T-helper 9 cell (primary cell): ENCODE results near the gene DMAP1.

ENCODE experiments used
- DNase-seq: peaks from one replicate; pipeline ENCODE4 v3.0.0-alpha.2; 2020

DMAP1 gene

DNA sequence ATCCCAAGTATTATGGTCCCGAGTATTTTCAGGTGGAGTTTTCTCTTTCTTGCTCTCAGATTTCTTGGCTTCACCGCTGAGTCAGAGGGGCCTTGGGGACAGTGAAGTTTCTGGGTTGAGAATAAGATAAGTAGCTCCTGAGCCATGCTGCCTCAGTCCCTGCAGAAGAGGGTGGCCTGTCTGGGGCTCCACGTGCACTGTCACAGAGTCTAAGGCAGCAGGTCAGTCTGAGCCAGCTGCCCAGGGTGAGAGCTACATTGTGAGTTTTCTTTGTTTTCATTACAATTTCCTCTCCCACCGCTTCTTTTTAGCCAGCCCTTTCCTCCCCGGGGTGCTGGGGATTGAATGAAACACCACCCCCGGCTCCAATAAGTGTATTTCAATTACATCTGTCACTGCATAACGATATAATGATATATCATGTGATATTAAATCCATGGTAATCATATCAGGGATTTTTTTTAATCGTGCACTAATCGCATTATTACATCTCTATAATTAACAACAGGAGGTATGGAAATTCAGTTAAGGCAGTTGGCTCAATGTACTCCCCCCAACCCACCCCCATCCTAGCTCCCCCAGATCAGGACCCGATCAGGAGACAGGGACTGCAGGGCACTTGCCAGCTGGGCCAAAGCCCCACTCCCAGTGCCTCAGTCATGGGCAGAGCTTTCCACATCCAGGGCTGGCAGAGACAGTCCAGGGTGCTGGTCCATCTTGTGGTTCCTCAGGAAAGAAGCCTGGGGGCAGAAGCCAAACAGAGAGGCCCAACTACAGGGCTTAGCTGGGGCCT lies 43.7 kb downstream of the DMAP1 start:
- no peak for DNase-seq

DNA sequence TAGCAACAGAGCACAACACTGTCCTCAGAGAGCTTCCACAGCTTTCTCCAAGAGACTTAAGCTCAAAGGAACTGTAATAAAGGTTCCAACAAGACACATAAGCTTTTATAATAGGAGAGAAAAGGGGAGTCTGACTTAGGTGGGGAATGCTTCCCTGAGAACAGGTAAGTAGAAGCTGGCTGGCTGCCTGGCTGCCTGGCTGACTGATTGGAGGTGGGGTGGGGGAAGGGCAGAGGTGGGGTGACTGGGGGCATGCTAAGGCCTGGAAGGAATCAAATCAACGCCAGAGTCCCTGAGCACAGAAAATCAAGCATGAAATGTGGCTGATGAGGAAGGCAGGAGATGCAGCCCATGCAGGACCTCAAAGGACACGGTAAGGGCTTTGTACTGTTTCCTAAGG lies 45.8 kb downstream of the DMAP1 start:
- no peak for DNase-seq

DNA sequence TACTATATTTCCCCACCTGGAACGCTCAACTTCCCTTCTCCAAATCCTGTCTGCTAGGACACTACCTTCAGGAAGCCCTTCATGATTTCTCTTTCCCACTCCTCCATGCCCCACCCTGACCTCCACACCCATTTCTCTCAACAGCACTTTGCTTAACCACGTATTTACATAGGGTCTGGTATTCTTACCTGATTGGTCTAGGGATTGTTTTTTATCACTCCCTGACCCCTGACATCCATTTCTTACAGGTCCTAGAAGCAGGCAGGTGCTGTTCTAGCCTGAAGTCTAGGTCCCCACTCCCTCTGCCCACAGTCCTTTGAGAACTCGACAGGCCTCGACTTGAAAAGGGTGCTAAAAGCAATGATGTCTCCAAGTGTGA lies 47.5 kb downstream of the DMAP1 start:
- DNase-seq, result no peak

DNA sequence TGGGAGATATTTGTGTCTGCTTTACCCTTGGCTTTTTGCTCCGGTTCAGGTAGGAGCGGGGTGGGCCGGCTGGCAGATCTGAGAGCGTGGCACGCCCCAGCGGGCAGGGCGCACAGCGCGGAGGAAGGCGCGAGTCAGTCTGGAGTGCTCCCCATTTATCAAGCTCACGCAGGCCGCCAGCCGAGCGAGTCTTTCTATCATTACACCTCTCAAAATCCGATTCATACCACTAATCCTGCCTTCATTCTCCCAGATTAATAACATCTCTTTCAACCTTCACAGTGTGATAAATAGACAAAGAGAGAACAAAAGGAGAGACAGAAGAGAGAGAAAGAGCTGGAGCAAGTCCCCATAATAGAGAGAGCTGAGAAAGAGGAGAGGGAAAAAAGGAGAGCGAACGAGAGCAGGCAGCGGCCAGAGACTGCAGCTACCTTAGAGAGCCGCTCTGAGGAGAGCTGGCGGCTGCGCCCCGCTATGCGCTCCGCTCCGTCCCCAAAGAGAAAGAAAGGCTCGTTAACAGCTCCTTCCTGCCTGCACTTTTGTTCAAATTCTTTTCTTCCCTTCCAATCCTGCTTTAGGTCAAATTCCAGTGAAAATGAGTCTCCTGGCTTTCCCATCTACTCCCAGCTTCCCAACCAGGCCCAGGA lies 48.0 kb downstream of the DMAP1 start:
- DNase-seq, result no peak

DNA sequence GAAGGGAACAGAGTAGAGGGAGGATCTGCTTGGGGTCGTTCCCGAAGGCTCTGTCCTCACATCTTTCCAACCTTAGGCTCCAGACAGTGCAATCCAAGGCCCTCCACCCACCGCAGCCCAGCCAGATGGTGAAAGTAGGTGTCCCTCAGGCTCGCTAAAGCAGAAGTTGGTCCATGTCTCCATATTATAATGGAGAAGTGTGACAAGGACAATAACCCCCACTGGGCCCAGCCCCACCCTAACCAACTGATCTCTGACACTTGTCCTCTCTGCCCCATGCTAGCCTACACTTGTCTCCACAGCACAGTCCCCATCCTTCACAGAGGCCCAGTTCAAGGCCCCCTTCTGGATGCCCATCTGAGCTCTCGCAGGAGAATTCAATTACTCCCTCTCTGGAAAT lies 48.7 kb downstream of the DMAP1 start:
- DNase-seq, result no peak

DNA sequence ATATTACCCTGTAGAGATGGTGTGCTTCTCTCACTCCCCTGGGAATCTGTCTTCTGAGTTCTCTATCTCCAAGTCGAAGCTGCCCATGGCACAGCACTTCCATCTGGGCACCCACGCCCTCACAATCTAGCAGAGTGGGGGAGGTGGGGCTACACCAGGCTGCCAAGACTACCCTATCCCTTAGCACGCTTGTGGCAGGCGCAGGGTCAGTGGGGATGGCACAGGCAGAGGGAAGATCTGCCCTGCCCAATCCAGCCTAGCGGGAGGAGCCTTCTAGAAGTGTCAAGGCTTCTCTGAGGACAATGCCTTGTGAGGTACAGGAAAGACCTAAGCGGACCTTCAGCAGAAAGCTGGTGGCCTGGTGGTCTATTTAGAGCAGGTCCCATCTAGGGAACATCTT lies 49.1 kb downstream of the DMAP1 start:
- no peak for DNase-seq

DNA sequence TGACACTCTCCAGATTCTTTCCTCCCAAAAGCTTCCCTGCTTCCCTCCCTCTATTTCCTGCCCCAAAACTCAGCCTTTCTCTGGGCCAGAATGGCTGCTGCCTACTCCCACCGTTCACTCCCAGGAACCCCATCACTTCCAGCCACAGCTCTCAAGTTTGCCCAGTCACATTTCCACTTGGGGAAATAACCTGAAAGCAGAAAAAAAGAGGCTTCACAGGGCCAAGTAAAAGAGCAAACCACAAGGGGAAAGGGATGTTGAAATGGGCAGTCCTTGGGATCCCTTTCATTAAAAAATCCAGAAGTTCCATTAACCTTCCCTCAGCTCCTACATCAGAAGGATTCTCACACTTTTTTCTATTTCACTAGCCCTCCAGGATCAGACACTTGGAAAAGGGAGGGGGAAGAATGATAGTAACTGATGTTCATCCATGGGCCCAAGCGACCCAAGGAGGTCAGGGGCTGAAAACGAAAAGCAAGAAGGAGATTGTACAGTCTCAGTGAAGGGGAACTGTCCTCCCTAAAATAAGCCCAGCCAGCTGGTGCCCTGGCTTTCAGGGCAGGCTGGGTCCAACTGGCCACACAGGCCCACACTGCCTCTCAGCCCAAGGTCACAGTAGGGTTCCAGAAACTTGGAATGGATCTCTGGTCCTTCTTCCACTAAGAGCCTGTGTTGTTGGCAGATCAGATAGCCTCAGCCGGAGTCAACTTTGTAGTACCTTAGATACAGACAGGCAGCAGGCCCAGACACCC lies 49.7 kb downstream of the DMAP1 start:
- DNase-seq, result no peak

DNA sequence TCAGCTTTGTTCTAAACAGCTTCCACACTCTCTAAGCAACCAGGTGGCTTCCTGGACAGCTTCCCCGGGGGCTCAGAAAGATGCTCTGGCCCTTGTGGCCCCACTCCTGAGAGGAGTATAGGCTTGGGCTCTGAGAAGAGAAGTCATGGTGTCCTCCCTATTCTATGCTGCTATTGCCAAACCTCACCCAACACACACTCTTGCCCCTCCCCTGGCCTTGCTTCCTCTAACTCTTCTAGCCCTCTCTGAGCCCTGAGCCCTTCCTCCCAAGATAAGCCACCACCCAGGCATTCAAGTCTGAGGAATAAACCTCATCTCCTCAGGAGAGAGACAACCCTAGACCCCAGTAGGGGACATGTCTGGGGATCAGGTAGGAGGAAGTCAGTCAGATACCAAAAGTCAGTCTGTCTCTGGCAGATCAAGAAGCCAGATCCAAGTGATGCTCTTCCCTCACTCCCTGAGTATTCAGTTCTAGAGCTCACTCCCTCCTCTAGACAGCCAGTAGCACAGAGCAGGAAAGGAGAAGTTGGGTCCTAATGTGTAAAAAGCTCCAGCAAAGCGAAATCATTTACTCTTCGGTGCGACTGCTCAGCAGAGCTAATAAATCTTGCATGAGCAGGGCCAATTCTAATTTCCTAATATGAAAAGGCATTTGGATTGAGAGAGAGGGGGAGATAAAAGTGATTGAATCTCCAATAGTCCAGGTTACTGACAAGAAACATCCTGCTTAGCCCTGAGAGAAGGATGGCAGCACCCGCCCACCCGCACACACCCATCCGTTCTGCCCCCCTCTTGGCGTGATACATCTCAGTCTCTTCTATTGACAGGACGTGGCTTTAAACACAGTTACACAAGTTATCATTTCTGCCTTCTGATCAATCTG lies 50.5 kb downstream of the DMAP1 start:
- DNase-seq, result no peak

DNA sequence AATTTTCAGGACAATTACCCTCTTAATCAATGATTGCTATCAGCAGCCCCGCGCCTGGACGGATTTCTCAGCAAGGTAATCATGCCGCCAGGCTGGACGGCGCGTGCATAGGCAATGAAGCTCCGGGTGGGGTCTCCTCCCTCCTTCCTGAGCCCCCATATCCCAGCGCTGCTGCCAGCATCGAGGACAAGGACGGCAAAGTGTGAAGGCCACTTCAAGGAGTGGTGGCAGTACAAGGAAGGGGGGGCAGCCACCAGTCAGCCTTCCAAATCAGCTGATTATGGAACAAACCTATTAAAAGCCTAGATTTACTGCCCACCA lies 51.1 kb downstream of the DMAP1 start:
- no peak for DNase-seq

DNA sequence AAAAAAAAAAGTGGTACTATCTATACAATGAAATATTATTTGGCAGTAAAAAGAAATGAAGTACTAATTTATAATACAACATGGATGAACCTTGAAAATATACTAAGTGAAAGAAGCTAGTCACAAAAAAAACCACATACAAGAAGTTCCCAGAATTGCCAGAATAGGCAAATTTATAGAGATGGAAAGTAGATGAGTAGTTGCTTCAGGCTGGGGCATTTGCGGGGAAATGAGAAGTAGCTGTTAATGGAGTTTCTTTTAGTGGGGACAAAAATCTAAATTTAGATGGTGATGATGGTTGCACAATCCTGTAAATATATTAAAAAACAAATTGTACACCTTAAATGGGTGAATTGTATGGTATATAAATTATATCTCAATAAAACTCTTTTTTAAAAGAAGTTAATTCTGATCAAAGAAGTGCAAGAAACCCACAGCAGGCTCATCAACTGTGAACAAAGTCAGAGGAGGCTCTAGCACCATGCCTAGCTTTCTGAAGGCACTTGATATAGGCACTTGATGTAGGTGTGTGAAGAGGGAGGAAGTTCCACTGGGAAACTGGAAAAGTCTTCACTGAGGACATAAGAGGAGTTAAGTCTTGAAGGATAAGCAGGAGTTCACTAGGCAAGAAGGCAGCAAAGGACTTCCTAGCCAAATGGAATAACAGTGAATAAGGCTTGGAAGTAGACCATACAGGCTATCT lies 52.5 kb downstream of the DMAP1 start:
- no peak for DNase-seq

DNA sequence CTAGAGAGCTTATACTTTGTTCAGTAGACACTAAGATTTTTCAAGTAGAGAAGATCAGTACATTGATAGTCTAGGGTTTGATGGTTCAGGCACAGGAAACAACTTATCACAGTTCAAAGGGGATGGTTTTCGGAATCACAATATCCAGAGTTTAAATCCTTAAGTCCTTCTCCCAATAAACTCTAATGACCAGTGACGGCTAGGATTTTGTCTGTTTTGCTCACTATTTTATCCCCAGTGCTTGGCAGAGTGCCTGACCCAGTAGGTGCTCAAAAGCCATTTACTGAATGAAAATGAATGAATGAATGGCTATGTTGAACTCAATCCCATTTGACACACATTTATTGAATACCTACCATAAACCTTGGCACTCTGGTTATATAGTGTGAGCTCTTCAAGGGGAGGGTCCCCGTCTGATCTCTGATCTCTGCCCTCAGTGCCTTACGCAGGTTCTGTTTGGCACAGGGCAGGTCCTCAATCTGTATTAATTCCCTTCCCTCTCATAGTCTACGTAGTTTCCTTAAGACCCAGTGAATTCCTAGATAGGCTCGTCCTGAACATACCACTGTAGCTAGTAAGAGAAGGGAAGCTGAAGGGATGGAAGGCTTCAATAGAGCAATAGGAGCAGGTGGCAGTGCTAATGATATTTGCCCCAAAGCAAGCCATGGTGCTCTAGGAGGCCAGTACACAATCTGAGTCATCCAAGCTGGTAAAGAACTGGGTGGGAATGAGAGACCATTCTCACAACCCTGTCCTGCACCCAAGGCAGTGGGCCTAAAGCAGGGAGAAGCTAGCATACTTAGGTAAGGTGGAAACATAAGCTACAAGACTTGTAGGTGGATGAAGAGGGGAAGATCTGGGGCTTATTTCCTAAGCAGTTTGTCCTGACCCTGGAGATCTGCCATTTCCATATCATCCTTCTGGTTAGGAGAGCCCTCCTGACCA lies 53.4 kb downstream of the DMAP1 start:
- DNase-seq, result no peak

DNA sequence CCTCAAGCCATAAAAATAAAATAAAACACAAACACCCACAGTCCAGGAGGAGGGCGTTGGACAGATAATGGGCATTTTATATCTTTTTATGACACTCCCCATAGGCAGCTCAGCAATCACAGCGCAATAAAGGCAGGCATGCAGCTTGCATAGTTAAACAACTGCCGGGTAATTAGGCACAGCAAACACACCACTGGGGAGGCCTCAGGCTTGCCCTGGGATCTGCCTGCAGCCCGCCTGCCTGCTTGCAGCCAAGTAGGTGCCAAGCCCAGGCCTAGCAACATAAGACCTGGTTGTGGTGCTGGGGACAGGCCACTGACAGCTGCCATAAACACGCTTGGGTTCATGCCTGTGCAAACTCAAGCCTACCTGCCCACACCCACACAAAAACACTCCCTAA lies 54.2 kb downstream of the DMAP1 start:
- DNase-seq, result no peak

DNA sequence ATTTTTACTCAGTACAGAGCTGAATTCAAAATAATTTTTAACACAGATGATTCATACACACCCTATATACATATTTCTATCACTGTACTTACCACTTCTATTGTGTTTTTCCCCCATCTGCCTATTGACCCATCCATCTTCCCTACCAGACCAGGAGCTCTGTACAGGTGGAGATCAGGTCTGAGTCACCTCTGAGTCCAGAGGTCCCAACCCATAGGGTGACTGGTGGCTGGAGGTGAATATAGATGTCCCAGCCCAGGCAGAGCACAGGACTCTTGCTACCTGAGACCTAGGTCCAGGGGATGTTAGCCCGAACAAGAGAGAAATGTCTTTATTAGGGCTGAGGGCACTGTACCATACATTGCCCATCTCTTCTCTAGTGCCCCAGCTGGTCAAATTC lies 54.8 kb downstream of the DMAP1 start:
- DNase-seq, result no peak
